ENCODE results near the gene NT5M. TPM values are rescaled to one million over a fixed set of nuclear protein-coding genes. Genes with fewer than 3 reads are reported as not detected.

NT5M gene
- polyA plus RNA-seq, 2 of the 4 experiments (the other 2 are of a cell fraction), result 5.3 to 5.9 TPM

DNA sequence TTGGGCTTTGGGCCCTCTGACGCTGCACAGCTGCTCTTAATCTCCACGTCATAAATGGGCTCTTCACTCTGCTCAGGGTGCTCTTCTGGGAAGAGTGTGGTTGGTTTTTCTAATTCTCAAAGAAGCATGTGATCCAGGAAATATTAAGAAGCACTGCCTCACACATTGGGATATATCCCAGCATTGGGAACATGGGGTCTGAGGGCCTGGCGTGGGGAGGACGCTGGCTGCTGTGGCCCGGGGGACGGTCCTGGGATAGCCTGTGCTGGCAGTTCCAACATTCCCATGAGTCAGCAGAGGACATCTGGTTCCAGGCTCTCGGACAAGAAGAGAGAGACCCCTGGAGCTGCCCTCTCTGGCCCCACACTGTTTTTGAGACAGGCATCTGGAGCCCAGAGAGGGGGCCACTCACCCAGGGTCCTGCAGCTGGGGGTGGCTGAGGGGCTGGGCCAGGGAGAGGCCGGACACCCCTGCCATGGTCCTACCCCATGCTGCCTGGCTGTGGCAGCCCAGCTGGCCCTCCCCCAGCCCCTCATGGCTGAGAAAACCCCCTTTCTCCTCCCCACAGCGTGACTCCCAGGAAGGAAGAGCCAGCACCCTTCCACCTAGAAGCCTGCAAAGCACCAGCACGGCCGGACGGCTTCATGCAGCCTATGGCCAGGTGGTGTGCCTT, 58.8 kb downstream of the NT5M start:
- Histone ChIP-seq H3K9me3 (peaks cover 23% of the 10 kb centered on the region), H3K4me1 (no peaks in the 10 kb centered on the region), H3K27ac (no peak overlapping the region), H3K4me3 (no peak overlapping the region), H3K4me2 (no peak overlapping the region)
- ATAC-seq (peak; percentile 20 to 25; a peak in 3 of 6 replicates), FAIRE-seq (no peak), DNase-seq (ENCODE audit: low read depth in 1 of 2, low spot score in 1 of 2) (no peak)
- WGBS (ENCODE audit: missing lambda C conversion rate), result 80% methylated on average over 12 of the region's 12 CpGs
- ChIA-PET CTCF (interaction anchor here (1.3 to 18.2 kb wide), 3 partner anchors 135 to 275 kb away, joined by 4 to 365 read pairs (median 38); no protein-coding TSS in a partner anchor), POLR2A (no interaction called here)
- TF ChIP-seq NR3C1 (IDR thresholded peaks at IDR 0.05), result no peak
- no peak for TF ChIP-seq SREBF2 (IDR thresholded peaks at IDR 0.05)
- no peak for TF ChIP-seq JUNB (IDR thresholded peaks at IDR 0.05)
- TF ChIP-seq EHF (CRISPR knock-in tag; IDR thresholded peaks at IDR 0.05), result no peak
- no peak for TF ChIP-seq ESRRA (IDR thresholded peaks at IDR 0.05; ENCODE audit: borderline replicate concordance, low read length)
- no peak for TF ChIP-seq NPAS2 (CRISPR knock-in tag; IDR thresholded peaks at IDR 0.05; ENCODE audit: borderline replicate concordance)
- TF ChIP-seq, protein P1, sequence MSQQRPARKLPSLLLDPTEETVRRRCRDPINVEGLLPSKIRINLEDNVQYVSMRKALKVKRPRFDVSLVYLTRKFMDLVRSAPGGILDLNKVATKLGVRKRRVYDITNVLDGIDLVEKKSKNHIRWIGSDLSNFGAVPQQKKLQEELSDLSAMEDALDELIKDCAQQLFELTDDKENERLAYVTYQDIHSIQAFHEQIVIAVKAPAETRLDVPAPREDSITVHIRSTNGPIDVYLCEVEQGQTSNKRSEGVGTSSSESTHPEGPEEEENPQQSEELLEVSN (IDR thresholded peaks at IDR 0.05; ENCODE audit: borderline replicate concordance, low read depth), result no peak
- no peak for TF ChIP-seq GATA3 (IDR thresholded peaks at IDR 0.05; ENCODE audit: borderline replicate concordance)

DNA sequence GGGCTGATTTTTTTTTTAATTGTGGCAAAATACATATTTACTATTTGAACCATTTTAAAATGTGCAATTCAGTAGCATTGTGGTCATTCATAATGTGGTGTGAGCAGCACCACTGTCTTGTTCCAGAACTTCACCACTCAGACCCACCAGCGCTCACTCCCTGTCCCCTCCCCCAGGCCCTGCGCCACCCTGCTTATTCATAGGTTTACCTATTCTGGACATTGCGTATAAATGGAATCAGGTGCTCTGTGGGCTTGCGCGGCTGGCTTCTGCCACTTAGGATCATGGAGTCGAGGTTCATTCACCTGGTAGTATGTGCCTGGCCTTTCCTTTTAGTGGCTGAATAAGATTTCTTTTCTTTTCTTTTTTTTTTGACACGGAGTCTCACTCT, 59.4 kb downstream of the NT5M start:
- no peaks in the 10 kb centered on the region for H3K4me1 ChIP-seq
- H3K4me2 ChIP-seq, result no peak overlapping the region
- peaks cover 23% of the 10 kb centered on the region for H3K9me3 ChIP-seq
- no peak for FAIRE-seq
- ChIA-PET CTCF (interaction anchor here (1.3 to 18.2 kb wide), 3 partner anchors 134 to 274 kb away, joined by 4 to 365 read pairs (median 38); no protein-coding TSS in a partner anchor), POLR2A (no interaction called here)
- ATAC-seq, result no peak
- 81% methylated on average over 7 of the region's 7 CpGs for WGBS (ENCODE audit: missing lambda C conversion rate)
- TF ChIP-seq HOXB13 (CRISPR knock-in tag; IDR thresholded peaks at IDR 0.05; ENCODE audit: low read depth), result no peak
- TF ChIP-seq PBX3 (IDR thresholded peaks at IDR 0.05), result no peak
- no peak for TF ChIP-seq CBX2 (IDR thresholded peaks at IDR 0.05; ENCODE audit: borderline replicate concordance, low read depth)
- no peak for TF ChIP-seq FOSL2 (IDR thresholded peaks at IDR 0.05)
- no peak for TF ChIP-seq FOSL2 (CRISPR knock-in tag; IDR thresholded peaks at IDR 0.05)
- TF ChIP-seq RARB (CRISPR knock-in tag; IDR thresholded peaks at IDR 0.05), result no peak
- H3K27ac ChIP-seq, result no peak overlapping the region
- DNase-seq (ENCODE audit: low read depth in 1 of 2, low spot score in 1 of 2), result no peak
- no peak overlapping the region for H3K4me3 ChIP-seq

GRCh38 chr17:17363638-17364337, 60.6 kb downstream of the NT5M start:
- FAIRE-seq (no peak), DNase-seq (ENCODE audit: low read depth in 1 of 2, low spot score in 1 of 2) (no peak), ATAC-seq (peak; percentile 12 to 27; a peak in 2 of 6 replicates)
- CTCF ChIA-PET, result interaction anchor here (0.7 to 18.2 kb wide), 6 partner anchors 10 to 554 kb away, joined by 3 to 365 read pairs (median 9); no protein-coding TSS in a partner anchor
- H3K4me2 ChIP-seq, result no peak overlapping the region
- 66% methylated on average over 8 of the region's 8 CpGs for WGBS (ENCODE audit: missing lambda C conversion rate)
- no peak overlapping the region for H3K27ac ChIP-seq
- POLR2A ChIA-PET, result no interaction called here
- H3K4me1 ChIP-seq, result no peaks in the 10 kb centered on the region
- H3K9me3 ChIP-seq, result peaks cover 22% of the 10 kb centered on the region
- TF ChIP-seq RNF2 (IDR thresholded peaks at IDR 0.05; ENCODE audit: borderline replicate concordance, low read depth), result no peak
- peak; percentile 76 for TF ChIP-seq ZFP36 (IDR thresholded peaks at IDR 0.05; ENCODE audit: borderline replicate concordance, partially characterized antibody)
- no peak for TF ChIP-seq GATA3 (IDR thresholded peaks at IDR 0.05; ENCODE audit: borderline replicate concordance)
- TF ChIP-seq NPAS2 (CRISPR knock-in tag; IDR thresholded peaks at IDR 0.05; ENCODE audit: borderline replicate concordance), result no peak
- no peak overlapping the region for H3K4me3 ChIP-seq

DNA sequence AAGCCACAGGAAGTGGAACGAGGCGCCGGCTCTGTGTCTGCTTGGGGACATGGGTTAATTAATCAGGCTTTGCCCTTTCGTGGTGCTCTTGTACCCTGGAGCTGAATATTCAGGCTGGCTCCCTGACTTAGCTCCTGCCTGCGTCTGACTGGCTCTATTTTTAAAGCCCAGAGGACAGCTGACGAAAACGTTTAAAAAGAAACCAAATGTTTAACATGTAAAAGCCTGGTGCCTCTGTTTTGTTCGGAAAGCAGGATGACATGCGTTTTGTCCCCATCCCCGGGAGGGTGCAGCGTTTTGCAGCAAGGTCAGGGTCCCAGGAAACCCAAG, 61.1 kb downstream of the NT5M start:
- H3K4me2 ChIP-seq, result no peak overlapping the region
- ChIA-PET CTCF (interaction anchor here (0.8 to 18.2 kb wide), 7 partner anchors 10 to 554 kb away, joined by 3 to 365 read pairs (median 5); no protein-coding TSS in a partner anchor), POLR2A (no interaction called here)
- FAIRE-seq, result no peak
- H3K4me3 ChIP-seq, result no peak overlapping the region
- H3K27ac ChIP-seq, result no peak overlapping the region
- ATAC-seq, result no peak
- H3K4me1 ChIP-seq, result no peaks in the 10 kb centered on the region
- DNase-seq (ENCODE audit: low read depth in 1 of 2, low spot score in 1 of 2), result no peak
- H3K9me3 ChIP-seq, result peaks cover 17% of the 10 kb centered on the region
- 74% methylated on average over 11 of the region's 11 CpGs for WGBS (ENCODE audit: missing lambda C conversion rate)
- TF ChIP-seq ATOH8 (CRISPR knock-in tag; IDR thresholded peaks at IDR 0.05; ENCODE audit: low read depth) (no peak), USF2 (IDR thresholded peaks at IDR 0.05) (no peak), FOSL2 (IDR thresholded peaks at IDR 0.05) (no peak), FOSL2 (CRISPR knock-in tag; IDR thresholded peaks at IDR 0.05) (no peak), KDM5A (IDR thresholded peaks at IDR 0.05) (no peak), RFX5 (IDR thresholded peaks at IDR 0.05) (no peak), CHD2 (IDR thresholded peaks at IDR 0.05; ENCODE audit: low read length, partially characterized antibody) (no peak), GATA3 (IDR thresholded peaks at IDR 0.05; ENCODE audit: borderline replicate concordance) (no peak)
- TF ChIP-seq, protein P2, sequence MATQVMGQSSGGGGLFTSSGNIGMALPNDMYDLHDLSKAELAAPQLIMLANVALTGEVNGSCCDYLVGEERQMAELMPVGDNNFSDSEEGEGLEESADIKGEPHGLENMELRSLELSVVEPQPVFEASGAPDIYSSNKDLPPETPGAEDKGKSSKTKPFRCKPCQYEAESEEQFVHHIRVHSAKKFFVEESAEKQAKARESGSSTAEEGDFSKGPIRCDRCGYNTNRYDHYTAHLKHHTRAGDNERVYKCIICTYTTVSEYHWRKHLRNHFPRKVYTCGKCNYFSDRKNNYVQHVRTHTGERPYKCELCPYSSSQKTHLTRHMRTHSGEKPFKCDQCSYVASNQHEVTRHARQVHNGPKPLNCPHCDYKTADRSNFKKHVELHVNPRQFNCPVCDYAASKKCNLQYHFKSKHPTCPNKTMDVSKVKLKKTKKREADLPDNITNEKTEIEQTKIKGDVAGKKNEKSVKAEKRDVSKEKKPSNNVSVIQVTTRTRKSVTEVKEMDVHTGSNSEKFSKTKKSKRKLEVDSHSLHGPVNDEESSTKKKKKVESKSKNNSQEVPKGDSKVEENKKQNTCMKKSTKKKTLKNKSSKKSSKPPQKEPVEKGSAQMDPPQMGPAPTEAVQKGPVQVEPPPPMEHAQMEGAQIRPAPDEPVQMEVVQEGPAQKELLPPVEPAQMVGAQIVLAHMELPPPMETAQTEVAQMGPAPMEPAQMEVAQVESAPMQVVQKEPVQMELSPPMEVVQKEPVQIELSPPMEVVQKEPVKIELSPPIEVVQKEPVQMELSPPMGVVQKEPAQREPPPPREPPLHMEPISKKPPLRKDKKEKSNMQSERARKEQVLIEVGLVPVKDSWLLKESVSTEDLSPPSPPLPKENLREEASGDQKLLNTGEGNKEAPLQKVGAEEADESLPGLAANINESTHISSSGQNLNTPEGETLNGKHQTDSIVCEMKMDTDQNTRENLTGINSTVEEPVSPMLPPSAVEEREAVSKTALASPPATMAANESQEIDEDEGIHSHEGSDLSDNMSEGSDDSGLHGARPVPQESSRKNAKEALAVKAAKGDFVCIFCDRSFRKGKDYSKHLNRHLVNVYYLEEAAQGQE (IDR thresholded peaks at IDR 0.05), result no peak
